Measurements from ENCODE around the gene B3GALNT1.
A peak's percentile ranks its signal among the peaks of the same experiment; 100 is the strongest.
"Not testable (repeated sequence)": the region's sequence is repeated elsewhere in the genome, so short reads cannot be mapped to it uniquely, and the experiment has no call there.

The B3GALNT1 gene

DNA sequence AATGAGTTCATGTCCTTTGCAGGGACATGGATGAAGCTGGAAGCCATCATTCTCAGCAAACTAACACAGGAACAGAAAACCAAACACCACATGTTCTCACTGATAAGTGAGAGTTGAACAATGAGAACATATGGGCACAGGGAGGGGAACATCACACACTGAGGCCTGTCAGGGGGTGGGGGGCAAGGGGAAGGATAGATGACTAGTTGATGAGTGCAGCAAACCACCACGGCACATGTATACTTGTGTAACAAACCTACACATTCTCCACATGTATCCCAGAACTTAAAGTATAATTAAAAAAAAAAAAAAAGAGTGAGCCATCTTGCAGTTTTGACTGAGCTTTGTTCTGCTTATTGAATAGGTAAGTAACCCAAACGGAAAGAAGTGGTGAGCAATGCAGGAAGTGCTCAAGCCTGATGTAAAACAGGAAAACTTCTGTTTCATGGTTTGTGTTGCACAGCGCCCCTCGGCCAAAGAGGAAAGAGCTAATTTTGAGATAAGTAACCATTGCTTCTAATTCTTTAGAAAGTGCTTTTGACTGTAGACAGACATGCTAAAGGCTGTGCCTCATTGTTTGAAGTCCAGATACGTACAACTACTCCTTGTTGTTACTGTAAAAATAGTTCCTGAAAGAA is 70.1 kb downstream of the B3GALNT1 start:
- H4K8ac ChIP-seq (ENCODE audit: low read length); H2BK5ac ChIP-seq (ENCODE audit: low read depth, low read length, poor library complexity, severe bottlenecking); H3K4me3 ChIP-seq (ENCODE audit: insufficient read depth in 1 of 2, low read depth in 1 of 2, low read length in 2 of 2); H3K18ac ChIP-seq (ENCODE audit: low read depth in 1 of 2, low read length in 2 of 2); H3K9me3 ChIP-seq (ENCODE audit: control insufficient read depth, low read length); H2BK12ac ChIP-seq (ENCODE audit: low read length in 2 of 2); H3K27me3 ChIP-seq (ENCODE audit: control insufficient read depth in 1 of 2, insufficient read depth in 1 of 2, low read length in 2 of 2); H4K91ac ChIP-seq (ENCODE audit: low read length); H3K79me1 ChIP-seq (replicated peaks; ENCODE audit: low read length, poor library complexity, severe bottlenecking); H3K27ac ChIP-seq (ENCODE audit: low read length, poor library complexity, severe bottlenecking); H3K14ac ChIP-seq (ENCODE audit: low read length in 2 of 2); H3K9ac ChIP-seq (ENCODE audit: low read length); H3K4me2 ChIP-seq (ENCODE audit: low read length, poor library complexity, severe bottlenecking); H2BK120ac ChIP-seq (ENCODE audit: low read depth, low read length); H2BK15ac ChIP-seq (ENCODE audit: low read depth, poor library complexity, severe bottlenecking); H2AK5ac ChIP-seq (ENCODE audit: low read length, severe bottlenecking); H3K4me1 ChIP-seq (ENCODE audit: control insufficient read depth, insufficient read depth, low read depth, low read length); H3K4ac ChIP-seq (ENCODE audit: low read depth in 1 of 2, low read length in 2 of 2); H3K36me3 ChIP-seq (ENCODE audit: control insufficient read depth in 1 of 2, insufficient read depth in 2 of 2, low read depth in 1 of 2, low read length in 2 of 2); H2AFZ ChIP-seq (ENCODE audit: low read depth, low read length); H3K23ac ChIP-seq (ENCODE audit: low read length in 2 of 2): not testable (repeated sequence)
- DNase-seq: peak; percentile 5
- WGBS: 62% methylated on average over 3 of the region's 5 CpGs
